HEK293T (cell line): ENCODE data around the gene LRP1B.

ENCODE experiments used
- ELF4 ChIP-seq: fragments of 450-650 bp; IDR thresholded peaks from 2 replicates; pipeline ENCODE4 v1.6.1; 2017; ENCODE audit warnings: antibody characterized with exemption
- FOXM1 ChIP-seq: fragments of 450-650 bp; IDR thresholded peaks from 2 replicates; pipeline ENCODE4 v1.6.1; 2017; ENCODE audit warnings: mild to moderate bottlenecking, borderline replicate concordance
- SP1 ChIP-seq: fragments of 450-650 bp; IDR thresholded peaks from 2 replicates; pipeline ENCODE4 v1.6.1; 2017
- SUZ12 ChIP-seq: fragments of 450-650 bp; IDR thresholded peaks from 2 replicates; pipeline ENCODE4 v1.6.1; 2016; ENCODE audit warnings: mild to moderate bottlenecking
- ZNF384 ChIP-seq: fragments of 450-650 bp; IDR thresholded peaks from 2 replicates; pipeline ENCODE4 v1.6.1; 2016

DNA sequence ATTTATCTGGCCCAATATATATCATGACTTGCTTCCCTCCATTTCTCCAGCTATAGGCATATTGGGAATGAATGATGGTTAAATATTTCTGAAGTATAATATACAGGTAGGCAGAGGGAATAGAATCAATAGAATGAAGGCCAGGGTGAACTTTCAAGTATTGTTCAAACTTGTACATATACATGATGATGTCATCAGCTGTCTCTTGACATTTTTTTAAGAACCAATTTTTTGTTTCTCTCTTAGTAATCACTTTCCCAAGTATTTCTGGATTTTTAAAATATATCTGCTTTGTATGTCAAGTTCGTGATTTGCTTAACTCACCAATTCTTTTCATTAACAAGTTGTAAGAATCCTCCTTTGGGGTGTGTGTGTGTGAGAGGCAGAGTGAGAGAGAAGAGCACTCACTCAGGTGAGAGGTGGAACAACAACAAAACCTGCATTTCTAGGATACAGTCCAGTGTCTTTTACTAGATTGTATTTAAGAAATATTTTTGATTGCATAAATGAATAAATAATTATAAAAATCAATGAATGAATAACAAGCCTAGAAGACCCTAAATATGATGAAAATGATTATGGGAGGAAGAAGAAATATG, 1239.1 kb downstream of the LRP1B start:
- TF ChIP-seq SP1 (no peak), ELF4 (no peak), SUZ12 (no peak), ZNF384 (no peak), FOXM1 (no peak)
